HL-60/S4 treated with retinoic acid at 250 ng/mL for 4 days and 3 days (cell line): ENCODE data around the gene NIPAL3.
"Not testable (repeated sequence)": the region's sequence is repeated elsewhere in the genome, so short reads cannot be mapped to it uniquely, and the experiment has no call there.

Source experiments
- in situ Hi-C: fragments of 300-500 bp; cut with MboI; formaldehyde crosslinking; loops from 2 replicates; pipeline ENCODE4 v1.7.0; 2022; ENCODE audit warnings: low sequenced_read_pairs

NIPAL3 gene

GRCh38 chr1:24420547-24420946 lies 4.9 kb downstream of the NIPAL3 start:
- in situ Hi-C loops, result no loop called here

- in situ Hi-C loops, result no loop called here
Observed at GRCh38 chr1:24421502-24421901, 5.9 kb downstream of the NIPAL3 start.

- in situ Hi-C loops, result no loop called here
Observed at GRCh38 chr1:24424207-24424606, 8.6 kb downstream of the NIPAL3 start.

GRCh38 chr1:24424990-24425389 lies 9.4 kb downstream of the NIPAL3 start:
- in situ Hi-C loops, result no loop called here

GRCh38 chr1:24425441-24425840 lies 9.8 kb downstream of the NIPAL3 start:
- in situ Hi-C loops, result no loop called here

GRCh38 chr1:24425922-24426321 lies 10.3 kb downstream of the NIPAL3 start:
- in situ Hi-C loops, result no loop called here

GRCh38 chr1:24426744-24427544 lies 11.3 kb downstream of the NIPAL3 start:
- in situ Hi-C loops, result no loop called here

GRCh38 chr1:24427545-24427862 lies 11.9 kb downstream of the NIPAL3 start:
- in situ Hi-C loops, result no loop called here

- in situ Hi-C loops, result no loop called here
Observed at GRCh38 chr1:24435782-24436365, 20.3 kb downstream of the NIPAL3 start.

GRCh38 chr1:24437631-24438396 lies 22.2 kb downstream of the NIPAL3 start:
- in situ Hi-C loops, result no loop called here

GRCh38 chr1:24438423-24438901 lies 22.9 kb downstream of the NIPAL3 start:
- in situ Hi-C loops, result no loop called here

- in situ Hi-C loops, result no loop called here
Observed at GRCh38 chr1:24440436-24440835, 24.8 kb downstream of the NIPAL3 start.

- in situ Hi-C loops, result no loop called here
Observed at GRCh38 chr1:24441480-24441879, 25.9 kb downstream of the NIPAL3 start.

GRCh38 chr1:24441996-24442668 lies 26.5 kb downstream of the NIPAL3 start:
- in situ Hi-C loops, result no loop called here

- in situ Hi-C loops, result no loop called here
Observed at GRCh38 chr1:24442764-24443163, 27.2 kb downstream of the NIPAL3 start.

- in situ Hi-C loops, result no loop called here
Observed at GRCh38 chr1:24443241-24443656, 27.6 kb downstream of the NIPAL3 start.

GRCh38 chr1:24446446-24446845 lies 30.8 kb downstream of the NIPAL3 start:
- in situ Hi-C loops, result not testable (repeated sequence)

GRCh38 chr1:24450316-24450715 lies 34.7 kb downstream of the NIPAL3 start:
- in situ Hi-C loops, result no loop called here

GRCh38 chr1:24450857-24451397 lies 35.3 kb downstream of the NIPAL3 start:
- in situ Hi-C loops, result no loop called here

- in situ Hi-C loops, result no loop called here
Observed at GRCh38 chr1:24451746-24452145, 36.1 kb downstream of the NIPAL3 start.

- in situ Hi-C loops, result no loop called here
Observed at GRCh38 chr1:24452922-24453485, 37.4 kb downstream of the NIPAL3 start.
